Mesothelial cell of epicardium (in vitro differentiated cells): ENCODE measurements around the gene MASTL. TPM values are rescaled to one million over a fixed set of nuclear protein-coding genes. Genes with fewer than 3 reads are reported as not detected.

Source experiments
- DNase-seq, 2 experiments: peaks; one replicate each; pipeline ENCODE4 v3.0.0; 2021; ENCODE audit warnings: low spot score in 2 of 2; ENCODE audit not compliant: unreplicated experiment in 2 of 2
- H3K27ac Mint-ChIP-seq: 2 replicates; pipeline ENCODE4 v1.8.0; 2021; ENCODE audit warnings: mixed read lengths
- H3K27me3 Mint-ChIP-seq: 2 replicates; pipeline ENCODE4 v1.8.0; 2021; ENCODE audit warnings: low read depth, mixed read lengths
- H3K36me3 Mint-ChIP-seq: 2 replicates; pipeline ENCODE4 v1.8.0; 2021; ENCODE audit warnings: mixed read lengths
- H3K4me1 Mint-ChIP-seq: 2 replicates; pipeline ENCODE4 v1.8.0; 2021; ENCODE audit warnings: mixed read lengths
- H3K4me3 Mint-ChIP-seq: 2 replicates; pipeline ENCODE4 v1.8.0; 2021; ENCODE audit warnings: mild to moderate bottlenecking, moderate library complexity, mixed read lengths
- H3K9me3 Mint-ChIP-seq: 2 replicates; pipeline ENCODE4 v1.8.0; 2021; ENCODE audit warnings: mixed read lengths
- total RNA-seq: library from RNA; stranded (reverse); gene quantifications from 3 replicates; pipeline ENCODE4 v1.2.1, GENCODE V29; 2021
- TF ChIP-seq, protein P1 (sequence below): fragments of 200-600 bp; sonication (generic); IDR thresholded peaks from one replicate; pipeline ENCODE4 v1.5.0; 2021; ENCODE audit warnings: antibody characterized with exemption; ENCODE audit not compliant: unreplicated experiment

MASTL gene
- total RNA-seq, 1 donor from 2014 or later, result 11.8 TPM

DNA sequence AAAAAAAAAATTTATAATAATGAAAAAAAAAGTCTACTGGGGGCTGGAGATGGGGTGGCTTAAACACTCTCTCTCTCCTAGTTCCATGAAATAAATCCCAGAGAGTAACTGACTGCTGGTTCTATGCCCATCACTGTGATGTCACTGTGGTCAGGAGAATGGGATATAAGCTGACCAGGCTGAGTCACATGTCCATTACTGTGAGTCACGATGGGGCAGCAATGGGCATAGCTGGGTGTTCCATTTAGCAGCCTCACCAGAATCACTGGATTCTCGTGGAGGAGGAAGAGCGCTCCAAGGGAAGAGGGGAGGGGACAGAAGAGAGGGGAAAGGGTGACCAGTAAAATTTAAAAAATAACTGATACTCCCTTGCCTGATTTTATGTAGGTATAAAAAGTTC lies 37.1 kb downstream of the MASTL start:
- no peaks in the 10 kb centered on the region for H3K9me3 Mint-ChIP-seq
- no peaks in the 10 kb centered on the region for H3K27me3 Mint-ChIP-seq
- no peak overlapping the region for H3K27ac Mint-ChIP-seq

DNA sequence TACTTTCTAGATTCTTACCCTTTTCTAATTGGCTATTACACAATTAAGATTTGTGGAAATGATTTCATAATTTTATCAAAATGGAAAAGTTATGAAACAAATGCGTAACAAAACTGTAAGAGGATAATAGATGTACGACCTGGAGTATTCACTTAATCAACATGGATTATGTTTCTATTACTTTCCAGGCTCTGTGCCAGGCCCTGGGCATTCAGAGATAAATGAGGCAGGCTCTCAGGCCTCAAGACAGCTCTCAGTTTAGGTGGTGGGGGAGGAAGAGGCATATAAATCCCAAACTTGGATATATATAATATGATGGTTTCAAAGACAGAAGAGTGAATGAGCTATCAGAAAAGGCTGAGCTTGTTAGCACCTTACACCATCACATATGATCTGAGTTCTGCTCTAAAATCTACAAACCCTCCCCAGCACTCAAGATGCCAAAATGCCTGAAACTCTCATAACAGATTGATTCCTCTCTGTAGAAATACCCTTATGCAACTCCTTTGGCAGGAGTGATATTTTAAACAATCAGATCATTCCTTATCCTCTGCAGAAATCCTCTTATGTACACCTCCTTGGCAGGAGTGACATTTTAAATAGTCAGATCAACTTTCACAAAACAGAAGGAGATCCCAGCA lies 42.9 kb downstream of the MASTL start:
- Mint-ChIP-seq H3K4me3 (no peak overlapping the region), H3K27me3 (no peaks in the 10 kb centered on the region), H3K4me1 (peaks cover 15% of the 10 kb centered on the region), H3K36me3 (peaks cover 16% of the 10 kb centered on the region), H3K9me3 (no peaks in the 10 kb centered on the region), H3K27ac (peak overlapping the region; percentile 25)
- TF ChIP-seq, protein P1, sequence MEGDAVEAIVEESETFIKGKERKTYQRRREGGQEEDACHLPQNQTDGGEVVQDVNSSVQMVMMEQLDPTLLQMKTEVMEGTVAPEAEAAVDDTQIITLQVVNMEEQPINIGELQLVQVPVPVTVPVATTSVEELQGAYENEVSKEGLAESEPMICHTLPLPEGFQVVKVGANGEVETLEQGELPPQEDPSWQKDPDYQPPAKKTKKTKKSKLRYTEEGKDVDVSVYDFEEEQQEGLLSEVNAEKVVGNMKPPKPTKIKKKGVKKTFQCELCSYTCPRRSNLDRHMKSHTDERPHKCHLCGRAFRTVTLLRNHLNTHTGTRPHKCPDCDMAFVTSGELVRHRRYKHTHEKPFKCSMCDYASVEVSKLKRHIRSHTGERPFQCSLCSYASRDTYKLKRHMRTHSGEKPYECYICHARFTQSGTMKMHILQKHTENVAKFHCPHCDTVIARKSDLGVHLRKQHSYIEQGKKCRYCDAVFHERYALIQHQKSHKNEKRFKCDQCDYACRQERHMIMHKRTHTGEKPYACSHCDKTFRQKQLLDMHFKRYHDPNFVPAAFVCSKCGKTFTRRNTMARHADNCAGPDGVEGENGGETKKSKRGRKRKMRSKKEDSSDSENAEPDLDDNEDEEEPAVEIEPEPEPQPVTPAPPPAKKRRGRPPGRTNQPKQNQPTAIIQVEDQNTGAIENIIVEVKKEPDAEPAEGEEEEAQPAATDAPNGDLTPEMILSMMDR, result no peak
- no peak for DNase-seq

More for the DNA sequence above, 37.1 kb downstream of the MASTL start:
- Mint-ChIP-seq H3K36me3 (peaks cover 3% of the 10 kb centered on the region), H3K4me3 (no peak overlapping the region), H3K4me1 (no peaks in the 10 kb centered on the region)
- TF ChIP-seq, protein P1, result no peak
- no peak for DNase-seq

DNA sequence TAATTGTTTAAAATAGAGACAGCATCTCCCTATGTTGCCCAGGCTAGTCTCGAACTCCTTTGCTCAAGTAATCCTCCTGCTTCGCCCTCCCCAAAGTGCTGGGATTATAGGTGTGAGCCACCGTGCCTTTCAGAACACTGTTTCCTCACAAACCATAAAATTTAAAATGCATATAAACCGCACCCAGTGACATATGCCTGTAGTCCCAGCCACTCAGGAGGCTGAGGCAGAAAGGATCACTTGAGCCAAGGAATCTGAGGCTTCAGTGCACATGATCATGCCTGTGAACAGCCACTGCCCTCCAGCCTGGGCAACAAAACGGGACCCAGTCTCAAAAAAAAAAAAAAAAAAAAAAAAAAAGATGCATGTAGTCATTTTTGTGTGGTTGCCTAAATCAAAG lies 48.7 kb downstream of the MASTL start:
- no peaks in the 10 kb centered on the region for H3K9me3 Mint-ChIP-seq
- peaks cover 29% of the 10 kb centered on the region for H3K36me3 Mint-ChIP-seq
- no peaks in the 10 kb centered on the region for H3K27me3 Mint-ChIP-seq
- DNase-seq, result no peak
- TF ChIP-seq, protein P1, result no peak
- peaks cover 6% of the 10 kb centered on the region for H3K4me1 Mint-ChIP-seq
- H3K4me3 Mint-ChIP-seq, result no peak overlapping the region
- H3K27ac Mint-ChIP-seq, result no peak overlapping the region

DNA sequence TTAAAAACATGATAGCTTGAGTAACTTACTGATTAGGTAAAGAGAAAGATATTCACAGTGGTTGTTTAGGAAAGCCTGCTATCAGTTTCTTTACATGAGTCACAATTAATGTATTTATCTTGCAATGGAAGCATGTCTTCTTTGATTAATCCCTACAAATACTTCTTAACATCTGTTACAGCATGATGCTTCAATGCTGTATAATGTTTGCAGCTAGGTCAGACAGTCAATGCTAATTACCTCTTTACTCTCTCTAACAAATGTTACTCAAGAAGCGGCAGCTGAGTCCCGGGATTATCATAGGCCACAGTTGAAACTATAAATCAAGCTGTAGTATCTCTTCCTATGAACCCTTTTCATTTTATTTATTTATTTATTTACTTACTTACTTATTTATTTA lies 52.2 kb downstream of the MASTL start:
- Mint-ChIP-seq H3K36me3 (peaks cover 28% of the 10 kb centered on the region), H3K4me3 (no peak overlapping the region), H3K27ac (no peak overlapping the region), H3K9me3 (no peaks in the 10 kb centered on the region), H3K27me3 (no peaks in the 10 kb centered on the region), H3K4me1 (no peaks in the 10 kb centered on the region)
- TF ChIP-seq, protein P1, result no peak
- DNase-seq, result no peak

DNA sequence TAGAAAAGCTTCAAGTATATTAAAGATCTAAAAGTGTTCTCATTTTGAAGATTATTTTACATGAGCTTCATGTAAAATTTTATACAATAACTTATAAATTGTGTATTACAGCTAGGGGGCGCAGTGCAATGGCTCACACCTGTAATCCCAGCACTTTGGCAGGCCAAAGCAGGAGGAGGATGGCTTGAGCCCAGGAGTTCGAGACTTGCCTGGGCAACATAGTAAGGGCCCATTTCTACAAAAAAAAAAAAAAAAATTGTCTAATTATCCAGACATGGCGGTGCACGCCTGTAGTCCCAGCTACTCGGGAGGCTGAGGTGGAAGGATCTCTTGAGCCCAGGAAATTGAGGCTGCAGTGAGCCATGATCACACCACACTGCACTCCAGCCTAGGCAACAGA lies 68.8 kb downstream of the MASTL start:
- Mint-ChIP-seq H3K4me1 (no peaks in the 10 kb centered on the region), H3K27me3 (no peaks in the 10 kb centered on the region), H3K36me3 (peaks cover 11% of the 10 kb centered on the region), H3K4me3 (no peak overlapping the region), H3K9me3 (no peaks in the 10 kb centered on the region), H3K27ac (no peak overlapping the region)
- TF ChIP-seq, protein P1, result peak; percentile 70
- no peak for DNase-seq
